ENCODE results near the gene ABHD14A. TPM values are rescaled to one million over a fixed set of nuclear protein-coding genes. Genes with fewer than 3 reads are reported as not detected.

ABHD14A gene
- total and polyA plus RNA-seq, 8 donors = 7.0 to 20.8 (median 15.4) TPM; not detected in 2

GRCh38 chr3:51980253-51980652 lies 5.4 kb downstream of the ABHD14A start:
- H3K36me3 ChIP-seq = peaks cover 0 to 9% (median 2%) of the 10 kb centered on the region in 4 donors
- DNase-seq = no peak
- intact Hi-C loops (cut with DNase I; ENCODE audit: low total_unique reads) = no loop called here
- no peak for TF ChIP-seq CTCF (IDR thresholded peaks at IDR 0.05)
- no peaks in the 10 kb centered on the region for H3K9me3 ChIP-seq
- no peaks in the 10 kb centered on the region for H3K27me3 ChIP-seq
- peaks cover 32 to 57% (median 38%) of the 10 kb centered on the region in 4 donors for H3K4me1 ChIP-seq
- H3K4me3 ChIP-seq = no peak overlapping the region
- H3K27ac ChIP-seq = no peak overlapping the region
- WGBS, 5 donors = 80 to 98% (median 97%) methylated on average over 1 to 10 of the region's 10 CpGs

- Histone ChIP-seq H3K27me3 (no peaks in the 10 kb centered on the region), H3K27ac (peak overlapping the region; percentile 93 to 99 (median 98)), H3K4me3 (peak overlapping the region; percentile 58 to 64 (median 63)), H3K36me3 (peaks cover 0 to 9% (median 2%) of the 10 kb centered on the region in 4 donors), H3K4me1 (peaks cover 24 to 59% (median 36%) of the 10 kb centered on the region in 4 donors), H3K9me3 (no peaks in the 10 kb centered on the region)
- intact Hi-C loops (cut with DNase I; ENCODE audit: low total_unique reads) = no loop called here
- DNase-seq = peak; percentile 66 to 91
- TF ChIP-seq POLR2AphosphoS5 (IDR thresholded peaks at IDR 0.05) (peak in 1 of 3 donors; percentile 5), EP300 (IDR thresholded peaks at IDR 0.05) (no peak), POLR2A (IDR thresholded peaks at IDR 0.05) (no peak), CTCF (IDR thresholded peaks at IDR 0.05) (peak in 5 of 7 experiments; percentile 24 to 68 (median 39))
- 2 to 7% (median 4%) methylated on average over 4 of the region's 4 CpGs for WGBS, 5 donors
Measured at GRCh38 chr3:51982352-51982837, 7.5 kb downstream of the ABHD14A start.

GRCh38 chr3:51982838-51983577 lies 8.1 kb downstream of the ABHD14A start, which contains the start of gene ACY1:
Gene ACY1 (plus strand): TSS chr3:51983535. CDS start chr3:51984065, 530 bp downstream.
- 0 to 1% (median 1%) methylated on average over 38 to 68 of the region's 68 CpGs for WGBS, 5 donors
- peak; percentile 92 to 97 for DNase-seq
- no peaks in the 10 kb centered on the region for H3K9me3 ChIP-seq
- intact Hi-C loops (cut with DNase I; ENCODE audit: low total_unique reads) = no loop called here
- H3K36me3 ChIP-seq = peaks cover 0 to 9% (median 2%) of the 10 kb centered on the region in 4 donors
- no peak for TF ChIP-seq CTCF (IDR thresholded peaks at IDR 0.05)
- peak; percentile 72 to 94 (median 80) for TF ChIP-seq POLR2AphosphoS5 (IDR thresholded peaks at IDR 0.05)
- peak in 1 of 4 donors; percentile 15 for TF ChIP-seq POLR2A (IDR thresholded peaks at IDR 0.05)
- H3K27me3 ChIP-seq = no peaks in the 10 kb centered on the region
- H3K4me1 ChIP-seq = peaks cover 24 to 59% (median 36%) of the 10 kb centered on the region in 4 donors
- H3K4me3 ChIP-seq = peak within 1 kb of the TSS; percentile 58 to 64 (median 63)
- H3K27ac ChIP-seq = peak within 1 kb of the TSS; percentile 93 to 99 (median 98)

GRCh38 chr3:51983578-51984268 lies 8.9 kb downstream of the ABHD14A start:
- no peaks in the 10 kb centered on the region for H3K27me3 ChIP-seq
- TF ChIP-seq POLR2A (IDR thresholded peaks at IDR 0.05) (peak in 1 of 4 donors; percentile 3), EP300 (IDR thresholded peaks at IDR 0.05) (no peak), POLR2AphosphoS5 (IDR thresholded peaks at IDR 0.05) (no peak), CTCF (IDR thresholded peaks at IDR 0.05) (no peak)
- DNase-seq = no peak
- peaks cover 24 to 59% (median 36%) of the 10 kb centered on the region in 4 donors for H3K4me1 ChIP-seq
- WGBS, 5 donors = 60 to 72% (median 66%) methylated on average over 17 to 22 of the region's 22 CpGs
- peaks cover 0 to 9% (median 2%) of the 10 kb centered on the region in 4 donors for H3K36me3 ChIP-seq
- no peaks in the 10 kb centered on the region for H3K9me3 ChIP-seq
- peak overlapping the region; percentile 93 to 99 (median 98) for H3K27ac ChIP-seq
- intact Hi-C loops (cut with DNase I; ENCODE audit: low total_unique reads) = no loop called here
- H3K4me3 ChIP-seq = peak overlapping the region; percentile 58 to 64 (median 63)

Measured in stomach (tissue), 9 donors.